Activated CD4-positive, alpha-beta T cell treated with anti-CD3 and anti-CD28 coated beads for 36 hours (primary cell): Measurements from ENCODE around the gene KNCN. TPM values are rescaled to one million over a fixed set of nuclear protein-coding genes. Genes with fewer than 3 reads are reported as not detected.

Experiments used
- ATAC-seq: fragments of 200-7000 bp; cut with Tn5 transposase; one replicate; pipeline ENCODE4 v1.10.0; 2021; ENCODE audit warnings: mild to moderate bottlenecking, moderate library complexity
- CTCF ChIA-PET: fragments of 350-600 bp; sonication (Branson Sonifier 250); formaldehyde crosslinking; loops from one replicate; lab custom pipeline; 2021; ENCODE audit warnings: antibody characterized with exemption; lab: Charles Lee
- POLR2A ChIA-PET: fragments of 350-600 bp; sonication (Branson Sonifier 250); formaldehyde crosslinking; loops from one replicate; lab custom pipeline; 2021; ENCODE audit warnings: antibody characterized with exemption, inconsistent platforms; lab: Charles Lee
- DNase-seq: peaks from one replicate; pipeline ENCODE4 v3.0.0-alpha.2; 2020
- H3K27ac Mint-ChIP-seq: one replicate; pipeline ENCODE4 v1.8.0; 2021; ENCODE audit warnings: mixed read lengths
- H3K27me3 Mint-ChIP-seq: one replicate; pipeline ENCODE4 v1.8.0; 2021; ENCODE audit warnings: mixed read lengths
- H3K36me3 Mint-ChIP-seq: one replicate; pipeline ENCODE4 v1.8.0; 2021; ENCODE audit warnings: low read depth, mixed read lengths
- H3K4me1 Mint-ChIP-seq: one replicate; pipeline ENCODE4 v1.8.0; 2021; ENCODE audit warnings: mixed read lengths
- H3K4me3 Mint-ChIP-seq: one replicate; pipeline ENCODE4 v1.8.0; 2021; ENCODE audit warnings: mild to moderate bottlenecking, moderate library complexity, mixed read lengths
- H3K9me3 Mint-ChIP-seq: one replicate; pipeline ENCODE4 v1.8.0; 2021; ENCODE audit warnings: low read depth, mixed read lengths
- intact Hi-C, 2 experiments: fragments of 100-400 bp; cut with DNase I in 1 of 2; cut with micrococcal nuclease in 1 of 2; formaldehyde crosslinking; loops; one replicate each; pipeline versions ENCODE4 v1.14.2 to v1.15.1; 2022 to 2024; cut with DNase I, micrococcal nuclease
- total RNA-seq, 2 experiments: library from RNA; stranded (reverse); gene quantifications; one replicate each; pipeline ENCODE4 v1.2.3, GENCODE V29; 2021

KNCN gene
- total RNA-seq, 2 experiments from 2014 or later: not detected

DNA sequence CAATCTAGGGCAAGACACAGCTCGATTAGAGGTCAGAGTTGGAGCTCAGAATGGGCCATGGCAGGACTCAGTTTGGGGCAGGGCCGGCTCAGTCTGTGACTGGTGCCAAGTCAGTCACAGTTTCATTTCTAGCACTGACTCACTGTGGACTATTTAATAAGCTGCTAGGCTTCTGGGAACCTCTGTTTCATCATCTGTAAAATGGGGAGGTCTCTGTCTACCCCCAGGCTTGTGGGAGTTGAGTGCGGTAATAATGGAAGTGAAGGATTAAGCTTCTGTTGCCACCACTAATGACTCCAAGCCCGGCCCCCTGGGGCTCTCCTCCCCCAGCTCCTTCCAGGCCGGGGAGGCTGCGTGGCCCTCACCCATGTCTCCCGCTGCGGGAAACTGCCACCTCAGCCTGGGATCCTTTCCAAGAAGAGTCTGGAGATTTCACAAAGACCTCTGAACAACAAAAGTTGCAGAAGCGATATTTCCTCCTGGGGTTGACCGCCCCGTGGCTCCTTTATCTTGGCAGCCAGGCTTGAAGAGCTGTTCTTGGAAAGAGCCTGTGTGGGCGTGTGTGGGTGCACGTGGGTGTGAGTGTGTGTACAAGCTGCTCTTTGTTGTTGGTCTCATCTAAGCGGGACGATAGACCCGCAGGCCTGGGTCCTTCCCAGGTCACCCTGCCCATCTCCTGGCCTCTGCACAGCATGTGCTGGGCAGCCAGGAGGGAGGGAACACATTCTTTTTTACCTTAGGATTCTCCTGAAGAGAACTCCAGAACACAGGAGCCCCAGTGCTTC, 29.1 kb downstream of the KNCN start:
- Mint-ChIP-seq H3K4me1 (peaks cover 14% of the 10 kb centered on the region), H3K9me3 (no peaks in the 10 kb centered on the region), H3K27ac (peak overlapping the region; percentile 73), H3K4me3 (peak overlapping the region; percentile 10), H3K36me3 (no peaks in the 10 kb centered on the region), H3K27me3 (peaks cover 29% of the 10 kb centered on the region)
- DNase-seq (peak; percentile 69), ATAC-seq (peak; percentile 97)
- intact Hi-C loops: loop anchor here in 1 of 2 experiments (1.0 kb wide), 1 partner anchor 33 kb away; the partner anchor contains the start of gene DMBX1
- POLR2A ChIA-PET: no interaction called here
- CTCF ChIA-PET: interaction anchor here (0.6 to 2.7 kb wide), 13 partner anchors 11 to 450 kb away, joined by 3 to 12 read pairs (median 4); no protein-coding TSS in a partner anchor

DNA sequence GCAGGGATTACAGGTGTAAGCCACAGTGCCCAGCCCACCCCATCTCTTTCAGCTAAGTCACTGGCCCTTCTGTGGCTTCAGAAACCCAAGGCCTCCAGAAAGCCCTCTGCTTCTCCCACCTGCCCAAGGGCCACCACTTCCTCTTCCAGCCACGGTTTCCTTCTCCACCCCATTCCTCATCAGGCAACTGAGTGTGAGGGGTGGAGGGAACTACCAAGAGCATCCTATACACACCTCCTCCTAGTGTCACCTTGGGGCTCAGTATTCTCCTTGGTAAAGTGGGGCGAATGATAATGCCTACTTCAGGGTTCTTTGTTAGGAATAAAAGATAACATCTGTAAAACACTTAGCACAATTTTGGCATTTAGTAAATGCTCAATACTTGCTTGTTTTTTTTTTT, 30.0 kb downstream of the KNCN start:
- peaks cover 14% of the 10 kb centered on the region for H3K4me1 Mint-ChIP-seq
- CTCF ChIA-PET: interaction anchor here (0.5 to 2.7 kb wide), 8 partner anchors 8 to 654 kb away, joined by 3 to 12 read pairs (median 4); no protein-coding TSS in a partner anchor
- intact Hi-C loops: loop anchor here in 1 of 2 experiments (1.0 kb wide), 1 partner anchor 27 kb away; no protein-coding TSS in a partner anchor
- ATAC-seq (no peak), DNase-seq (no peak)
- H3K27ac Mint-ChIP-seq: peak overlapping the region; percentile 22
- H3K9me3 Mint-ChIP-seq: no peaks in the 10 kb centered on the region
- H3K27me3 Mint-ChIP-seq: peaks cover 31% of the 10 kb centered on the region
- H3K36me3 Mint-ChIP-seq: no peaks in the 10 kb centered on the region
- H3K4me3 Mint-ChIP-seq: no peak overlapping the region
- POLR2A ChIA-PET: interaction anchor here (0.6 kb wide), 2 partner anchors 73 to 249 kb away, joined by 4 read pairs; no protein-coding TSS in a partner anchor

DNA sequence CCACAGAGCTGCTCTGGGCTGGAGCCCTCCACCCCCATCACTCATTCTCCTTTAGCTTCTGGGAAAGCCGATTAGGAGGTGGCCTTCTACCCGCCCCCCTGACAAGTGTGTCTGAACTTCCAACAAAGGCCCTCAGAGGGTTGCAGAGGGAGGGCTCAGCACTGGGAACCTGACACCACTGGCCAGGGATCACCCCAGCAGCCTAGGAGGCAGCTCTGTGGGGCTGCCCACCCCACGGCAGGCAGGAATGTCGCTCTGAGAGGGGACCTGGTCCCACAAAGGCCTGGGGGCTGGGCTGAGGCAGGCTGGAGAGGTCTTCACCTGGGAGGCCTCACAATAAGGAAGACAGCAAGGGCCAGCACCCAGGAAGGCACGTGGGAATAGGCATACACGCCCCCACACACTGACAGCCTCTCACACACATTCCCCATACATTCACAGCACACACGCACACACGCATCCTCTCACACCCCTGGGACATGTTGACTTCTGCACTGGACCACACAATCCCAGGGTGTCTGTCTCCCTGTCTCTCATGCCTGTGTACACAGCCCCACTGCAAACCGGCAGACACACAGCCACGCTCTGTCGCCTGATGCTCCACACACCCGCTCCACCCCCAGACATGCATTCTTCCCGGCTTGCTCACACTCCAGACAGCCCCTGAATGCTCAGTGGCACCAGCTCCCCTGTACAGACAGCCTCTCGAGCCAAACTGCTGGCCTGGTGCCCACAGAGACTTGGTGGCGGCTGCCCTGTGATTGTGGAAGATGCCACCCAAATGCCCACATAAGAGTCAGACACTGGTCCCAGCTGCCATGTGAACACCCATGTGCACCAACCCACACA, 31.2 kb downstream of the KNCN start:
- Mint-ChIP-seq H3K4me3 (no peak overlapping the region), H3K27ac (no peak overlapping the region), H3K4me1 (peaks cover 14% of the 10 kb centered on the region), H3K9me3 (no peaks in the 10 kb centered on the region), H3K36me3 (no peaks in the 10 kb centered on the region), H3K27me3 (peaks cover 31% of the 10 kb centered on the region)
- POLR2A ChIA-PET: no interaction called here
- no peak for ATAC-seq
- no peak for DNase-seq
- CTCF ChIA-PET: interaction anchor here (0.6 to 0.9 kb wide), 3 partner anchors 9 to 788 kb away, joined by 3 to 4 read pairs (median 3); no protein-coding TSS in a partner anchor
- intact Hi-C loops: no loop called here

DNA sequence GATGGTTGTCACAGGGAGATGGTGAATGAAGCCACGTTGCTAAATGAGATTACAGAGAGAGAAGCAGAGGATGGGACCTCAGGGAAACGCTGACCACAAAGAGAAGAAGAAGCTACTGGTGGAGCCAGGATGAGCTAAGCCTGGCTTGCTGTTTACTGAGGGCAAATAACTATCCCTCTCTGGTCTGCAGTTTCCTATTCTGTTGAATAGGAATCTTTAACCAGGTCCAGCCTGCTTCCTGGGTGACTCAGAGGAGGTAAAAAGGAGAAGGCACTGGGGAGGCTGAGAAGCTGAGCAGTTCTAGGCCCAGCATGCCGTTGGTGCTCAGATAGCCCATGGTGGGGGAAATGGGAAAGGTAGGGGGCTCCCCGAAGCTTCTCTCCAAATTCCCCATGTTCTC, 32.2 kb downstream of the KNCN start:
- ChIA-PET CTCF (interaction anchor here (1.2 to 1.4 kb wide), 2 partner anchors 42 to 72 kb away, joined by 3 to 9 read pairs; no protein-coding TSS in a partner anchor), POLR2A (no interaction called here)
- Mint-ChIP-seq H3K27me3 (peaks cover 32% of the 10 kb centered on the region), H3K4me1 (peaks cover 14% of the 10 kb centered on the region), H3K27ac (no peak overlapping the region), H3K36me3 (no peaks in the 10 kb centered on the region), H3K9me3 (no peaks in the 10 kb centered on the region), H3K4me3 (no peak overlapping the region)
- ATAC-seq (no peak), DNase-seq (no peak)
- intact Hi-C loops: no loop called here

DNA sequence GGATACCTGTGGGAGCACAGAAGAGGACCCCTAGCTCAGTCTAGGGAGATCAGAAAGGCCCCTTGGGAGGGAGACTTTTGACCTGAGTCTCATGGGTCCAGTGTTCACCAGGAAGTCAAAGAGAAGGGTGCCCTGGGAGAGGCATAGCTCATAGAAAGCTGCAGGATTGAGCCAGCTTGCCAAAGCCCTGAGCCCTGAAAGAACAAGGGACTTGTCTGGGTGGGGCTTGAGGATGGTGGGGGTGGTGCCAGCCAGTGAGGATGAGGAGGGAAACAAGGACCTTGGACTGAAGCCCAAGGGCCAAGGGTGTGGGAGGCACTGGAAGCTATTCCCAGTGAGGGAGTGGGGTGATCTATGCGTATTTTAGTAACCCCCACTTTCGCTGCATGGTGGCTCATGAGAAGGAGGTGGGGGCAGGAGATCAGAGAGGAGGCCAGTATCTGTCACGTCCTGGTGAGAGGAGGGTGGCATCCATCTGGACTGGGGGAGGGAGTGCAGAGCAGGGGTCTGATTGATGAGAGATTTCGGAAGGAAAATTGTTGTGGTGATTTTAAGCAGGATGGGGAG, 33.4 kb downstream of the KNCN start:
- Mint-ChIP-seq H3K36me3 (no peaks in the 10 kb centered on the region), H3K4me1 (peaks cover 14% of the 10 kb centered on the region), H3K9me3 (no peaks in the 10 kb centered on the region), H3K4me3 (no peak overlapping the region), H3K27ac (no peak overlapping the region), H3K27me3 (peaks cover 35% of the 10 kb centered on the region)
- ATAC-seq: no peak
- intact Hi-C loops: no loop called here
- ChIA-PET CTCF (interaction anchor here (0.7 to 1.4 kb wide), 4 partner anchors 40 to 294 kb away, joined by 3 to 9 read pairs (median 3); no protein-coding TSS in a partner anchor), POLR2A (no interaction called here)
- no peak for DNase-seq

DNA sequence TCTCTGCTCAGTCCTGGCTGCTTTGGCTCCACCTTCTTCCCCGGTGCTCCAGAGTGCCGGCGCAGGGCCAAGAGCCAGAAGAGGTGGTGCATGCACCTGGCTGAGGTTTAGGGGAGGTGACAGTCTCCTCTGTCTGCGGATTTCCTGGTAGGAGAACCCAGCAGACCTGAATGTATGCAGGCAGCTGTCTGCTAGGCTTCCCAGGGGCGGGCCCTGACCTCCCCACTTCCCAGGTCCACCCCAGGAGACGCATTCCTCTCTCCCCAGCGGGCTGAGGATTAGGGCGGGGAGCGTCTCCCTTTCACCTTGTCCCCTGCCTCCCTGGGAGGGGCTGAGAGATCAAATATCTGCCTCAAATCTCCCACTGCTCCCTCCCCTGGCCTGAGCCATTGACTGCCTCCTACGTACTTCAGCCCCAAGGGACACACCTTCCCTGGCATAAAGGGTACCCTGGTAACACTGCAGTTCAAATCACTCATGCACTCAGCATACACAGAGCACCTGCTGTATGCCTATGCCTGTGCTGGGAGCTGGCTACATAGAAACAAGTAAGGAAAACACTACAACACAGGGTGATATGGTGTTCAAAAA, 34.3 kb downstream of the KNCN start:
- no peaks in the 10 kb centered on the region for H3K9me3 Mint-ChIP-seq
- peaks cover 37% of the 10 kb centered on the region for H3K27me3 Mint-ChIP-seq
- ATAC-seq (no peak), DNase-seq (no peak)
- ChIA-PET POLR2A (no interaction called here), CTCF (interaction anchor here (0.7 to 1.0 kb wide), 2 partner anchors 18 to 293 kb away, joined by 3 to 4 read pairs; no protein-coding TSS in a partner anchor)
- no peak overlapping the region for H3K4me3 Mint-ChIP-seq
- peaks cover 6% of the 10 kb centered on the region for H3K4me1 Mint-ChIP-seq
- H3K36me3 Mint-ChIP-seq: no peaks in the 10 kb centered on the region
- H3K27ac Mint-ChIP-seq: no peak overlapping the region
- intact Hi-C loops: no loop called here

DNA sequence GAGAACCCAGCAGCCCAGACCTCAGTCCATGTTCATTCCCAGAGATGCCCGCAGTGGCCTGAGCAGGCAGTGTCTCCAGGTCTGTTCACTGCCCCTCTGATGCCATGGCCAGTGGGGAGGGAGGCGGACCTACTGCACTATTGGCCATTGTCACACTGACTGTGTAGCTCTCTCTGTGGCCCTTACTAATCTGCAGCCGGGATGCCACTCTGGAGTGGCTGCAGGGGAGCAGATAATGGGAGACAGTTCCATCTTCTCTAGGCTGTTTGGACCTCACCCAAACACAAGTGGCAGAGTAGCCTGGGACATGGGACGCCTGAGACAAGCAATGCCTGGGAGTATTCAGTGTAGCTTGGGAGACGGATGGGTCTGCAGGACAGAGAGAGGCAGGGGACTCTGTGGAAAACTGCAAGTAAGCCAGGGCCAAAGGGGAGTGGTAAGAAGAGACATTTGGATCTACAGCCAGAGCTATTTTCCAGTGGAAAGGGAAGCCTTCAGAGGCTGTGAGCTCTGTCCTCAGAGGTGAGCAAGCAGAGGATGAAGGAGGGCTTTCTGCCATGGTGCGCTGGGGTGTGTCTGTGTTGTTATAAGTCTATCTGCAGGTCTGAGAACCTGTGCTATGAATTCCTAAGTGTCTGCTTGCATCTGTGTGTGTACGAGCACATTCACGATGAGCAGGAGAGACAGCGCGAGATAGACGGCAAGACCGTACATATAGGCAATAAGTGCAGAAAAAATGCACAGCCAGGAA, 35.1 kb downstream of the KNCN start:
- no peak overlapping the region for H3K4me3 Mint-ChIP-seq
- ChIA-PET POLR2A (no interaction called here), CTCF (interaction anchor here (1.0 kb wide), 2 partner anchors 13 to 18 kb away, joined by 3 to 4 read pairs; no protein-coding TSS in a partner anchor)
- ATAC-seq: no peak
- intact Hi-C loops: no loop called here
- H3K27ac Mint-ChIP-seq: no peak overlapping the region
- H3K4me1 Mint-ChIP-seq: peaks cover under 1% of the 10 kb centered on the region
- peaks cover 35% of the 10 kb centered on the region for H3K27me3 Mint-ChIP-seq
- no peaks in the 10 kb centered on the region for H3K9me3 Mint-ChIP-seq
- DNase-seq: no peak
- H3K36me3 Mint-ChIP-seq: no peaks in the 10 kb centered on the region

DNA sequence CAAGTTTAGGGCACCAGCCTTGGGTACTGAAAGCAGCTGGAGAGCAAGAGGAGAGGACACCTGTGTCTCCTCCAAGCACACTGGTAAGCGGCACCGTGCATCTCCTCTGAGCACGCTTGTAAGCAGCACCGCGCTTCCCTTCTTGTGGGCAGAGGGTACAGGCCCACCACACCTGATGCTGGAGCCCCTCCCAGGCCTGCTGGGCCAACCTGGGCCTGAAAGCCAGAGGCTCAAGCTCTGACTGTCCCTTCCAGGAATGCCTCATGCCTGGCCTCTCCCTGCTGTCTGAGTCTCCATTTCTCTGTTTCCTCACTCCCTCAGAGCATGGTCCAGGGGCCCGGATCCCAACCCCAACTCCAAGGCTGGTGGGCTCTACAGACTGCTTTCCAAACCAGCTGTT, 35.9 kb downstream of the KNCN start:
- no peak for DNase-seq
- ATAC-seq: no peak
- no peaks in the 10 kb centered on the region for H3K9me3 Mint-ChIP-seq
- intact Hi-C loops: no loop called here
- POLR2A ChIA-PET: no interaction called here
- H3K36me3 Mint-ChIP-seq: no peaks in the 10 kb centered on the region
- H3K27ac Mint-ChIP-seq: no peak overlapping the region
- H3K27me3 Mint-ChIP-seq: peaks cover 36% of the 10 kb centered on the region
- no peaks in the 10 kb centered on the region for H3K4me1 Mint-ChIP-seq
- CTCF ChIA-PET: interaction anchor here (0.7 to 1.0 kb wide), 2 partner anchors 13 to 17 kb away, joined by 3 read pairs; no protein-coding TSS in a partner anchor
- no peak overlapping the region for H3K4me3 Mint-ChIP-seq

DNA sequence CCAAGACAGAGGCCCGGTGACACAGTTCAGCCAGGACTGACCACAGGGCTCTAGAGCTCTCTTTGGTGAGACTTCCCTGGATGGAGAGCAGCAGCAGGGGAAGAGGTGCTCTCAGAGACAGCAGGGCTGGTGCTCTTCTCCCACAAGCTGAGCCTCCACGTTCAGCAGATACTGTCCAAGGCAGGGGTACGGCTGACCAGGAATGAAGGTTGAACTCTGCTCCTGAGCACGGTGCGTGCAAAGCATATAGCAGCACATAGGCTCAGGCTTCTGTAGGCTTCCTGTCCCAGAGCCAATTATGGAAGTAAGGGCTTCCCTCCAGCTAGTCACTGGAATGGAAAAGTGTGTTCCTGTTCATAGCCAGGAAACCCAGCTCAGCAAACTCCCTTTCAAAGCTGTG, 37.9 kb downstream of the KNCN start:
- intact Hi-C loops: no loop called here
- ChIA-PET POLR2A (no interaction called here), CTCF (interaction anchor here (0.7 to 1.0 kb wide), 2 partner anchors 16 to 81 kb away, joined by 3 read pairs; no protein-coding TSS in a partner anchor)
- no peak for DNase-seq
- H3K27me3 Mint-ChIP-seq: peaks cover 32% of the 10 kb centered on the region
- no peak overlapping the region for H3K4me3 Mint-ChIP-seq
- H3K9me3 Mint-ChIP-seq: no peaks in the 10 kb centered on the region
- ATAC-seq: no peak
- H3K27ac Mint-ChIP-seq: no peak overlapping the region
- no peaks in the 10 kb centered on the region for H3K4me1 Mint-ChIP-seq
- no peaks in the 10 kb centered on the region for H3K36me3 Mint-ChIP-seq

DNA sequence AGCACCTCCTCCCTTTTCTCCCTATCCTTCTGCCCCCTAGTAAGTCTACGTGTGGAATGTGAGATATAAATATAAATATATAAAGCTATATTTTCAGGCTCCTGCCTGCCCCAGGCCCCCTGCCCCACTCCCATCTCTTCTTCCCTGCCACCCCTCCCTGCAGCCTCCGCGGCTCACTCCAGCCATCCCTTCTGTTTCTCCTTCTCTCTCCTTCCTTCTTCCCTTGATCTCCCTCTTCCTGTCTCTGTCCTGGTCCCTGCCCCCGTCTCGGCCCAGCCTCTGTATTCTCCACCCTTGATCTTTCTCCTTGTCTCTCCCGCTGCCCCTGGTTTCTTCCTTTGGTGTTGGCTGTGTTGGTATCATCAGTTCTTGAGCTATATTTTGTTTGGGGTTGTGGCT, 38.7 kb downstream of the KNCN start:
- peaks cover 30% of the 10 kb centered on the region for H3K27me3 Mint-ChIP-seq
- H3K27ac Mint-ChIP-seq: no peak overlapping the region
- no peaks in the 10 kb centered on the region for H3K9me3 Mint-ChIP-seq
- ATAC-seq (no peak), DNase-seq (no peak)
- no peak overlapping the region for H3K4me3 Mint-ChIP-seq
- H3K36me3 Mint-ChIP-seq: no peaks in the 10 kb centered on the region
- POLR2A ChIA-PET: no interaction called here
- intact Hi-C loops: no loop called here
- H3K4me1 Mint-ChIP-seq: no peaks in the 10 kb centered on the region
- CTCF ChIA-PET: interaction anchor here (0.7 to 1.0 kb wide), 2 partner anchors 17 to 82 kb away, joined by 3 read pairs; no protein-coding TSS in a partner anchor
